HepG2 (cell line): ENCODE data around the gene TMEM200A. TPM values are rescaled to one million over a fixed set of nuclear protein-coding genes. Genes with fewer than 3 reads are reported as not detected.

Source experiments
- ATAC-seq: fragments of 200-7000 bp; cut with Tn5 transposase; 3 replicates; pipeline ENCODE4 v1.9.1; 2020; ENCODE audit warnings: mild to moderate bottlenecking, moderate library complexity
- BruUV-seq: library from RNA; stranded (reverse); fragments of 400-500 nt; replicated peaks from 2 replicates; lab custom pipeline; 2021; lab: Mats Ljungman, UMichigan
- CTCF ChIA-PET: fragments of 300-600 bp; formaldehyde crosslinking; extraction: SDS; loops from one replicate; lab custom pipeline; 2021; ENCODE audit warnings: low total read pairs, inconsistent platforms, low intra/inter-chr PET ratio; lab: Yijun Ruan, JAX
- POLR2A ChIA-PET: fragments of 350-600 bp; sonication (Branson Sonifier 250); formaldehyde crosslinking; loops from one replicate; lab custom pipeline; 2020; ENCODE audit warnings: antibody characterized with exemption, inconsistent platforms; lab: Yijun Ruan, JAX
- DNase-seq: peaks from one replicate; pipeline ENCODE4 v3.0.0-alpha.2; 2015; ENCODE audit warnings: low spot score
- FAIRE-seq: peaks from 3 replicates; lab custom pipeline; 2011; peaks lifted over from hg19 to GRCh38; lab: Jason Lieb, UNC
- H2AFZ ChIP-seq: one replicate; pipeline ENCODE4 v1.6.1; 2011; ENCODE audit warnings: low read length, inconsistent platforms
- H3K27ac ChIP-seq: fragments of 300-600 bp; 3 replicates; pipeline ENCODE4 v1.8.0; 2011; ENCODE audit warnings: mixed run types, mild to moderate bottlenecking, mixed read lengths, low read length, inconsistent platforms; ENCODE audit not compliant: insufficient read depth; ENCODE audit errors: extremely low read length
- H3K27me3 ChIP-seq, 2 experiments: fragments of 200-600 bp in 1 of 2; 2 replicates in 1 of 2; 3 replicates in 1 of 2; pipeline versions ENCODE4 v1.6.0 to v1.8.0; 2011; ENCODE audit warnings: low read length in 2 of 2, mild to moderate bottlenecking in 2 of 2, moderate library complexity in 2 of 2, inconsistent platforms in 1 of 2; ENCODE audit not compliant: insufficient read depth in 2 of 2, control insufficient read depth in 1 of 2
- H3K36me3 ChIP-seq, 2 experiments: fragments of 200-600 bp in 1 of 2; replicated peaks in 1 of 2; 2 replicates in 1 of 2; 3 replicates in 1 of 2; pipeline versions ENCODE4 v1.5.1 to v1.8.0; 2011; ENCODE audit warnings: low read length in 2 of 2, inconsistent platforms in 1 of 2; ENCODE audit not compliant: insufficient read depth in 2 of 2, control insufficient read depth in 1 of 2
- H3K4me1 ChIP-seq: 2 replicates; pipeline ENCODE4 v1.5.1; 2012; ENCODE audit warnings: low read length, inconsistent platforms; ENCODE audit not compliant: insufficient read depth
- H3K4me2 ChIP-seq: 2 replicates; pipeline ENCODE4 v1.6.0; 2011; ENCODE audit warnings: low read depth, low read length, inconsistent platforms
- H3K4me3 ChIP-seq, 3 experiments: fragments of 200-600 bp in 1 of 3; sonication (generic), shearing (Covaris generic) in 1 of 3; replicated peaks in 1 of 3; 2 replicates each; pipeline ENCODE4 v1.5.1; 2011 to 2016; ENCODE audit warnings: low read length in 3 of 3, inconsistent platforms in 2 of 3, low read depth in 2 of 3, mild to moderate bottlenecking in 2 of 3, control low read depth in 1 of 3, mixed read lengths in 1 of 3; ENCODE audit not compliant: insufficient read depth in 1 of 3
- H3K79me2 ChIP-seq: one replicate; pipeline ENCODE4 v1.6.1; 2011; ENCODE audit warnings: low read length, inconsistent platforms; ENCODE audit not compliant: insufficient read depth
- H3K9ac ChIP-seq: 2 replicates; pipeline ENCODE4 v1.6.0; 2011; ENCODE audit warnings: mild to moderate bottlenecking, low read depth, low read length, inconsistent platforms; ENCODE audit not compliant: insufficient read depth
- H3K9me3 ChIP-seq: 2 replicates; pipeline ENCODE4 v1.5.1; 2012; ENCODE audit warnings: mild to moderate bottlenecking, low read length
- H4K20me1 ChIP-seq: 2 replicates; pipeline ENCODE4 v1.6.0; 2011; ENCODE audit warnings: inconsistent platforms, mild to moderate bottlenecking, low read length, moderate library complexity; ENCODE audit not compliant: insufficient read depth
- ARNTL ChIP-seq: sonication (generic); formaldehyde crosslinking; IDR thresholded peaks from 2 replicates; pipeline ENCODE4 v1.4.0; 2020; ENCODE audit warnings: mild to moderate bottlenecking, missing genetic modification reagents
- GTF3A ChIP-seq: sonication (generic); formaldehyde crosslinking; conservative IDR thresholded peaks from 2 replicates; pipeline ENCODE4 v1.4.0; 2020; ENCODE audit warnings: mild to moderate bottlenecking, missing genetic modification reagents
- NR1H2 ChIP-seq: sonication (generic); formaldehyde crosslinking; IDR thresholded peaks from 2 replicates; pipeline ENCODE4 v1.8.1; 2022; ENCODE audit warnings: low read depth, missing genetic modification reagents, borderline replicate concordance
- NR2F6 ChIP-seq, 2 experiments: IDR thresholded peaks; 2 replicates each; pipeline ENCODE4 v1.6.1; 2016; ENCODE audit warnings: antibody characterized with exemption in 1 of 2, mild to moderate bottlenecking in 1 of 2
- RBFOX2 ChIP-seq: fragments of 200-400 bp; formaldehyde crosslinking; IDR thresholded peaks from 2 replicates; pipeline ENCODE4 v1.6.1; 2017; ENCODE audit warnings: low read depth, mild to moderate bottlenecking, low read length
- ZKSCAN5 ChIP-seq: sonication (generic); formaldehyde crosslinking; IDR thresholded peaks from 2 replicates; pipeline ENCODE4 v1.5.1; 2020; ENCODE audit warnings: mild to moderate bottlenecking, missing genetic modification reagents
- ZNF607 ChIP-seq: sonication (generic); formaldehyde crosslinking; IDR thresholded peaks from 2 replicates; pipeline ENCODE4 v1.5.1; 2020; ENCODE audit warnings: missing genetic modification reagents, mild to moderate bottlenecking, borderline replicate concordance
- ZNF878 ChIP-seq: sonication (generic); formaldehyde crosslinking; IDR thresholded peaks from 2 replicates; pipeline ENCODE4 v1.8.1; 2023; ENCODE audit warnings: mild to moderate bottlenecking, missing genetic modification reagents, moderate library complexity
- in situ Hi-C: cut with HindIII; loops from 2 replicates; pipeline ENCODE4 v1.10.0; 2017; ENCODE audit warnings: low pct_unique_long_range_greater_than_20kb; ENCODE audit not compliant: extremely low pct_ligation_motif_present
- intact Hi-C: fragments of 100-400 bp; cut with micrococcal nuclease; formaldehyde crosslinking; loops from one replicate; pipeline ENCODE4 v1.10.0; 2022; ENCODE audit not compliant: unreplicated experiment
- polyA plus RNA-seq, 8 experiments: library from polyadenylated mRNA; depleted of rRNA in 3 of 8; stranded (reverse) in 7 of 8; unstranded in 1 of 8; fragments of >200 nt; fragmentation: Illumina TruSeq in 4 of 8; extraction: Trizol in 4 of 8; gene quantifications; 2 replicates each; pipeline versions ENCODE4 v1.2.1 to v1.2.3, GENCODE V29; 2011 to 2016; ENCODE audit warnings: low read depth in 4 of 8, missing spikeins in 1 of 8, mixed read lengths in 1 of 8; ENCODE audit not compliant: insufficient read depth in 1 of 8
- total RNA-seq, 5 experiments: library from RNA; depleted of rRNA; stranded (reverse); fragments of >200 nt; fragmentation: Illumina TruSeq; extraction: Trizol; gene quantifications; 2 replicates each; pipeline ENCODE4 v1.2.3, GENCODE V29; 2016; ENCODE audit warnings: low read depth in 1 of 5
- TF ChIP-seq, protein P1 (sequence below): sonication (generic); formaldehyde crosslinking; IDR thresholded peaks from 2 replicates; pipeline ENCODE4 v1.4.0; 2020; ENCODE audit warnings: missing genetic modification reagents, borderline replicate concordance
- TF ChIP-seq, protein P2 (sequence below): sonication (generic); formaldehyde crosslinking; IDR thresholded peaks from 2 replicates; pipeline ENCODE4 v1.8.0; 2022; ENCODE audit warnings: mild to moderate bottlenecking, missing genetic modification reagents; ENCODE audit not compliant: insufficient replicate concordance
- TF ChIP-seq, protein P3 (sequence below): sonication (generic); formaldehyde crosslinking; IDR thresholded peaks from 2 replicates; pipeline ENCODE4 v1.5.1; 2020; ENCODE audit warnings: mild to moderate bottlenecking, missing genetic modification reagents
- TF ChIP-seq, protein P4 (sequence below): conservative IDR thresholded peaks from 2 replicates; pipeline ENCODE4 v1.6.1; 2018; ENCODE audit warnings: missing genetic modification reagents
- TF ChIP-seq, protein P5 (sequence below), 2 experiments: IDR thresholded peaks; 2 replicates each; pipeline ENCODE4 v1.6.1; 2011 to 2012; ENCODE audit warnings: low read length in 2 of 2, borderline replicate concordance in 1 of 2, low read depth in 1 of 2, mild to moderate bottlenecking in 1 of 2, moderate library complexity in 1 of 2

The TMEM200A gene
- total and polyA plus RNA-seq, 2 of the 13 experiments (the other 11 are each of a cell fraction or from before 2014, with no cell fraction given) = 0.34 TPM; not detected in 1

DNA sequence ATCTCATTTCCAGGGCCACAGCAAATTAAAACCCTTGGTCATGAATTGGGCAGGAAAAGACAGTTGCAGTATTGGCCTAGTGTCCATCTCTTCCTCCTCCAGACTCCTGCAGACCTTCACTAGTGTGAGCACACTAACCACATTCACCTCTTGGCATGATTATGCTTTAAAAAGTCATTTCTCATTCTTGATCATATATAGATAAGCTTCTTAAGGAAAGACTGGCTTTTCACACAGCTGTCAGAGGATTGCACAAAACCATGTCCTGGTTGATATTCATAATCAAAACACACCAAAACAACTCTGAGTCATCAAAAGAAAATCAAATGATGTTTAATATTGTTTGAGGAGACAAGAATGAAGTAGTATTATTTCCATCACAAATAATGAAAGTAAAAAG, 52.1 kb downstream of the TMEM200A start:
- FAIRE-seq = no peak
- no peak for DNase-seq
- Histone ChIP-seq H3K9me3 (no peaks in the 10 kb centered on the region), H3K4me3 (no peak overlapping the region), H3K4me1 (no peaks in the 10 kb centered on the region), H4K20me1 (no peaks in the 10 kb centered on the region), H3K27ac (no peak overlapping the region), H3K9ac (no peak overlapping the region), H3K79me2 (no peaks in the 10 kb centered on the region), H3K36me3 (no peaks in the 10 kb centered on the region), H2AFZ (no peak overlapping the region), H3K27me3 (no peaks in the 10 kb centered on the region), H3K4me2 (no peak overlapping the region)
- ATAC-seq = no peak
- ChIA-PET CTCF (no interaction called here), POLR2A (no interaction called here)
- in situ Hi-C loops = no loop called here
- intact Hi-C loops = no loop called here
- no TSS peak for BruUV-seq
- no peak for TF ChIP-seq ZNF878 (CRISPR knock-in tag)
- TF ChIP-seq ARNTL = no peak
- TF ChIP-seq, protein P1, sequence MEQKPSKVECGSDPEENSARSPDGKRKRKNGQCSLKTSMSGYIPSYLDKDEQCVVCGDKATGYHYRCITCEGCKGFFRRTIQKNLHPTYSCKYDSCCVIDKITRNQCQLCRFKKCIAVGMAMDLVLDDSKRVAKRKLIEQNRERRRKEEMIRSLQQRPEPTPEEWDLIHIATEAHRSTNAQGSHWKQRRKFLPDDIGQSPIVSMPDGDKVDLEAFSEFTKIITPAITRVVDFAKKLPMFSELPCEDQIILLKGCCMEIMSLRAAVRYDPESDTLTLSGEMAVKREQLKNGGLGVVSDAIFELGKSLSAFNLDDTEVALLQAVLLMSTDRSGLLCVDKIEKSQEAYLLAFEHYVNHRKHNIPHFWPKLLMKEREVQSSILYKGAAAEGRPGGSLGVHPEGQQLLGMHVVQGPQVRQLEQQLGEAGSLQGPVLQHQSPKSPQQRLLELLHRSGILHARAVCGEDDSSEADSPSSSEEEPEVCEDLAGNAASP (CRISPR knock-in tag) = no peak
- TF ChIP-seq NR1H2 (CRISPR knock-in tag) = no peak
- TF ChIP-seq, protein P2, sequence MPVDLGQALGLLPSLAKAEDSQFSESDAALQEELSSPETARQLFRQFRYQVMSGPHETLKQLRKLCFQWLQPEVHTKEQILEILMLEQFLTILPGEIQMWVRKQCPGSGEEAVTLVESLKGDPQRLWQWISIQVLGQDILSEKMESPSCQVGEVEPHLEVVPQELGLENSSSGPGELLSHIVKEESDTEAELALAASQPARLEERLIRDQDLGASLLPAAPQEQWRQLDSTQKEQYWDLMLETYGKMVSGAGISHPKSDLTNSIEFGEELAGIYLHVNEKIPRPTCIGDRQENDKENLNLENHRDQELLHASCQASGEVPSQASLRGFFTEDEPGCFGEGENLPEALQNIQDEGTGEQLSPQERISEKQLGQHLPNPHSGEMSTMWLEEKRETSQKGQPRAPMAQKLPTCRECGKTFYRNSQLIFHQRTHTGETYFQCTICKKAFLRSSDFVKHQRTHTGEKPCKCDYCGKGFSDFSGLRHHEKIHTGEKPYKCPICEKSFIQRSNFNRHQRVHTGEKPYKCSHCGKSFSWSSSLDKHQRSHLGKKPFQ = no peak
- no peak for TF ChIP-seq GTF3A (CRISPR knock-in tag)
- TF ChIP-seq ZKSCAN5 (CRISPR knock-in tag) = no peak
- TF ChIP-seq, protein P3, sequence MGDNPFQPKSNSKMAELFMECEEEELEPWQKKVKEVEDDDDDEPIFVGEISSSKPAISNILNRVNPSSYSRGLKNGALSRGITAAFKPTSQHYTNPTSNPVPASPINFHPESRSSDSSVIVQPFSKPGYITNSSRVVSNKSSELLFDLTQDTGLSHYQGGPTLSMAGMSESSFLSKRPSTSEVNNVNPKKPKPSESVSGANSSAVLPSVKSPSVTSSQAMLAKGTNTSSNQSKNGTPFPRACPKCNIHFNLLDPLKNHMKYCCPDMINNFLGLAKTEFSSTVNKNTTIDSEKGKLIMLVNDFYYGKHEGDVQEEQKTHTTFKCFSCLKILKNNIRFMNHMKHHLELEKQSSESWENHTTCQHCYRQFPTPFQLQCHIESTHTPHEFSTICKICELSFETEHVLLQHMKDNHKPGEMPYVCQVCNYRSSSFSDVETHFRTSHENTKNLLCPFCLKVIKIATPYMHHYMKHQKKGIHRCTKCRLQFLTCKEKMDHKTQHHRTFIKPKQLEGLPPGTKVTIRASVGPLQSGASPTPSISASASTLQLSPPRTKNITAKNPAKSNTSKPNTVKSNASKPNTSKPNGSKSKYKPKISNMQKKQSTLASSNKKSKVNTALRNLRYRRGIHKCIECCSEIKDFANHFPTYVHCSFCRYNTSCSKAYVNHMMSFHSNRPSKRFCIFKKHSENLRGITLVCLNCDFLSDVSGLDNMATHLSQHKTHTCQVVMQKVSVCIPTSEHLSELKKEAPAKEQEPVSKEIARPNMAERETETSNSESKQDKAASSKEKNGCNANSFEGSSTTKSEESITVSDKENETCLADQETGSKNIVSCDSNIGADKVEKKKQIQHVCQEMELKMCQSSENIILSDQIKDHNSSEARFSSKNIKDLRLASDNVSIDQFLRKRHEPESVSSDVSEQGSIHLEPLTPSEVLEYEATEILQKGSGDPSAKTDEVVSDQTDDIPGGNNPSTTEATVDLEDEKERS (CRISPR knock-in tag) = no peak
- TF ChIP-seq ZNF607 = no peak
- no peak for TF ChIP-seq RBFOX2
- TF ChIP-seq, protein P4, sequence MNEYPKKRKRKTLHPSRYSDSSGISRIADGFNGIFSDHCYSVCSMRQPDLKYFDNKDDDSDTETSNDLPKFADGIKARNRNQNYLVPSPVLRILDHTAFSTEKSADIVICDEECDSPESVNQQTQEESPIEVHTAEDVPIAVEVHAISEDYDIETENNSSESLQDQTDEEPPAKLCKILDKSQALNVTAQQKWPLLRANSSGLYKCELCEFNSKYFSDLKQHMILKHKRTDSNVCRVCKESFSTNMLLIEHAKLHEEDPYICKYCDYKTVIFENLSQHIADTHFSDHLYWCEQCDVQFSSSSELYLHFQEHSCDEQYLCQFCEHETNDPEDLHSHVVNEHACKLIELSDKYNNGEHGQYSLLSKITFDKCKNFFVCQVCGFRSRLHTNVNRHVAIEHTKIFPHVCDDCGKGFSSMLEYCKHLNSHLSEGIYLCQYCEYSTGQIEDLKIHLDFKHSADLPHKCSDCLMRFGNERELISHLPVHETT = no peak
- TF ChIP-seq NR2F6 (IDR thresholded peaks at IDR 0.05) = no peak
- no peak for TF ChIP-seq NR2F6 (CRISPR knock-in tag; IDR thresholded peaks at IDR 0.05)
- TF ChIP-seq, protein P5, sequence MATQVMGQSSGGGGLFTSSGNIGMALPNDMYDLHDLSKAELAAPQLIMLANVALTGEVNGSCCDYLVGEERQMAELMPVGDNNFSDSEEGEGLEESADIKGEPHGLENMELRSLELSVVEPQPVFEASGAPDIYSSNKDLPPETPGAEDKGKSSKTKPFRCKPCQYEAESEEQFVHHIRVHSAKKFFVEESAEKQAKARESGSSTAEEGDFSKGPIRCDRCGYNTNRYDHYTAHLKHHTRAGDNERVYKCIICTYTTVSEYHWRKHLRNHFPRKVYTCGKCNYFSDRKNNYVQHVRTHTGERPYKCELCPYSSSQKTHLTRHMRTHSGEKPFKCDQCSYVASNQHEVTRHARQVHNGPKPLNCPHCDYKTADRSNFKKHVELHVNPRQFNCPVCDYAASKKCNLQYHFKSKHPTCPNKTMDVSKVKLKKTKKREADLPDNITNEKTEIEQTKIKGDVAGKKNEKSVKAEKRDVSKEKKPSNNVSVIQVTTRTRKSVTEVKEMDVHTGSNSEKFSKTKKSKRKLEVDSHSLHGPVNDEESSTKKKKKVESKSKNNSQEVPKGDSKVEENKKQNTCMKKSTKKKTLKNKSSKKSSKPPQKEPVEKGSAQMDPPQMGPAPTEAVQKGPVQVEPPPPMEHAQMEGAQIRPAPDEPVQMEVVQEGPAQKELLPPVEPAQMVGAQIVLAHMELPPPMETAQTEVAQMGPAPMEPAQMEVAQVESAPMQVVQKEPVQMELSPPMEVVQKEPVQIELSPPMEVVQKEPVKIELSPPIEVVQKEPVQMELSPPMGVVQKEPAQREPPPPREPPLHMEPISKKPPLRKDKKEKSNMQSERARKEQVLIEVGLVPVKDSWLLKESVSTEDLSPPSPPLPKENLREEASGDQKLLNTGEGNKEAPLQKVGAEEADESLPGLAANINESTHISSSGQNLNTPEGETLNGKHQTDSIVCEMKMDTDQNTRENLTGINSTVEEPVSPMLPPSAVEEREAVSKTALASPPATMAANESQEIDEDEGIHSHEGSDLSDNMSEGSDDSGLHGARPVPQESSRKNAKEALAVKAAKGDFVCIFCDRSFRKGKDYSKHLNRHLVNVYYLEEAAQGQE (IDR thresholded peaks at IDR 0.05; ENCODE audit: borderline replicate concordance in 1 of 2, low read depth in 1 of 2, low read length in 2 of 2) = no peak
